IPS DF 6.9 (cell line): ENCODE data around the gene RAB11FIP4.

Experiments
- DNase-seq: peaks from one replicate; pipeline ENCODE4 v3.0.0-alpha.2; 2013; ENCODE audit warnings: low read depth, low spot score
- H3K27ac ChIP-seq: one replicate; pipeline ENCODE4 v1.5.1; 2013; ENCODE audit warnings: low read length, control low read depth
- H3K27me3 ChIP-seq: 2 replicates; pipeline ENCODE4 v1.6.1; 2013; ENCODE audit warnings: mild to moderate bottlenecking, low read length; ENCODE audit not compliant: control insufficient read depth, insufficient read depth
- H3K36me3 ChIP-seq: 2 replicates; pipeline ENCODE4 v1.6.1; 2013; ENCODE audit warnings: low read length; ENCODE audit not compliant: control insufficient read depth, insufficient read depth
- H3K4me1 ChIP-seq: 2 replicates; pipeline ENCODE4 v1.6.1; 2013; ENCODE audit warnings: low read length; ENCODE audit not compliant: control insufficient read depth, insufficient read depth
- H3K4me3 ChIP-seq: 2 replicates; pipeline ENCODE4 v1.5.1; 2013; ENCODE audit warnings: mild to moderate bottlenecking, low read length
- H3K9me3 ChIP-seq: 2 replicates; pipeline ENCODE4 v1.6.1; 2013; ENCODE audit warnings: low read length, inconsistent platforms; ENCODE audit not compliant: control insufficient read depth, insufficient read depth
- WGBS: extraction: QIAGEN DNeasy Blood & Tissue Kit; methylation state at CpG from one replicate; pipeline ENCODE4 v1.1.7; 2013; ENCODE audit warnings: mixed read lengths, missing lambda C conversion rate; ENCODE audit not compliant: insufficient read length, insufficient coverage; 5-methylcytosine and 5-hydroxymethylcytosine counted together

RAB11FIP4 gene

DNA sequence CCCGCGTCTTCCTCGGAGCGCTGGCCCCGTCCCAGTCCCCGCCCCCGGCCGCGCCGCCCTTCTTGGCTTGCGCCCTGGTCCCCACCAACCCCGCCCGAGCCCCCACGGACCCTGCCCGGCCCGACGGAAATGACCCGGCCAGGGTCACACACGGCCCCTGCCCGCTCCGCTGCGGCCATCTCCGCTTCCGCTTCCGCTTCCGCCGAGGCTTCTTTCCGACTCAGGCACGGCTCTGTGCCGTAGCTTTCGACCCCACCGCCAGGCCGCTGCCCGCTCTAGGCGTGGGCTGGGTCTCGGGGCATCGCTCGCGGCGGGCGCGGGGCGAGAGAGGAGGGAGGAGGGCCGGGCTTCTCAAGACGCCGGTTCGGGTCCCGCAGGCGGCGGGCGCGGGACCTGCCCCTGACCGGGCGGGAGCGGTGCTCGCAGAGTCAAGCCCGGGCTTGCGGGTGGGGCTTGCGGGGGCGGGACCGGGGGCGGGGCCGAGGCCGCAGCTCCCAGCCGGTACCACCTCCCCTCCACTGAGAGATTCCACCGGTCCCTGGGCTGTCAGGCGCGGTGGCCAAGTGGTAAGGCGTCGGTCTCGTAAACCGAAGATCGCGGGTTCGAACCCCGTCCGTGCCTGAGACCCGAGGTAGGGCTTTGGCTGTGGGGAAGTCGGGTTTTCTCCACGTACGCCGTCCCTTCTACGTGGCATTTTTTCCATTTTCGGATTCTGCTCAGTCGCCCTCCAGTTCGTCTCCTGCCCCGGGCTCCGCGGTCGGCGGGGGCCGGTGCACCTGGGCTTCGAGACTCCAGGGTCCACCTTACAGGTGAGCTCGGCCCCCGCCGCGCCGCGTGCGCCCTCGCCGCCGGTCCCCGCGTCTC lies 158.3 kb downstream of the RAB11FIP4 start:
- DNase-seq, result no peak
- Histone ChIP-seq H3K27ac (no peak overlapping the region), H3K9me3 (no peaks in the 10 kb centered on the region), H3K36me3 (no peaks in the 10 kb centered on the region), H3K4me3 (peak overlapping the region; percentile 92), H3K27me3 (no peaks in the 10 kb centered on the region), H3K4me1 (no peaks in the 10 kb centered on the region)
- no CpG with 5 or more reads among the region's 105 CpGs for WGBS

DNA sequence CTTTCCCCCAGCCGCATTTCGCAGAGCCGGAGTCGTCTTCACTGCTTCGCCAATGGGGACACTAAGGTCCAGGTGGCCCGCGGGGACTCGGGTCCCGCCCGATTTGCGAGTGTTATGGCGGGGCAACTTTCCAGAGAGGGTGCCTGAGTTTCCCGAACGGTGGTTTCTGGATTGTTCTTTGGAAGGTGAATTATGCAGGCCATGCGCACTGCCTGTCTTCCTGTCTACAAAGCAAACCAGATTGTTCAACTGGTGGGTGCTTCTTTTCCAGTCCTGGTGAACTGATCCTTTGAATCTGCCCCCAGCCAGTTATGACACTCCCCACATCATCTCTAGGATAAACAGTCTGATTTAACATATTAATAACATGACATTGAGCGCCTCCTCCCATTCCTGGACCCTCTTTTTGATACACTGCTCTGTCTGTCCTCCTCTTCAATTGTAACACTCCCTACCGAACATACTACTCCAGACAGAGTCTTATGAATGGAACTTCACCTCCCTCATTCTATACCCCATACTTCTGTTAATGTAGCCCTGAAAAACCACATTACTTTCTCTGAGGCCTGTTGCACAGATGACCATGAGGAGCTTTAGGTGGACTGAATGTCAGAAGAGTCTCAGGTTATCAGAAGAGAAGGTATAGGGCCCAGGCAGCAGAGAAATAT lies 159.0 kb downstream of the RAB11FIP4 start:
- no CpG with 5 or more reads among the region's 17 CpGs for WGBS
- H3K27ac ChIP-seq, result no peak overlapping the region

DNA sequence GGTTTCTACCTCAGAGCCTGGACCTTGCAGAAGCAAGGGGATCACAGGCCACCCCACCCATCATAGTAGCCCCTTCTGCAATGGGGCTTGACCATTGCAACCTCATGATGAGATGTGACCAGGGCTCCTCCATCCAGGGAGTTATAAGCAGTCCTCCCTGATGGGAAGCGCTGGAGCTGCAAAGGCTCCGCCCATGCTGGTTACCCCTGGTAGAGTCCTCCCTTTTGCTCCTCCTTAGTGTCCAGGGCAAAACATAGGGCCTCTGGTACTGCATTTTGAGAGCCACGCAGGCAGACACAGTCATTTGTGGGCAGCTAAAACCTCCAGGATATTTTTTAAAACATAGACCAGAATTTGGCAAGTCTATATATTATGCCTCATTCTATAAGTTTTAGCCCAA lies 161.1 kb downstream of the RAB11FIP4 start:
- DNase-seq, result no peak
- H3K9me3 ChIP-seq, result no peaks in the 10 kb centered on the region
- no peaks in the 10 kb centered on the region for H3K36me3 ChIP-seq
- no peaks in the 10 kb centered on the region for H3K27me3 ChIP-seq
- WGBS, result no CpG with 5 or more reads among the region's 3 CpGs
- no peaks in the 10 kb centered on the region for H3K4me1 ChIP-seq
- H3K4me3 ChIP-seq, result no peak overlapping the region
- no peak overlapping the region for H3K27ac ChIP-seq

More for the DNA sequence above, 159.0 kb downstream of the RAB11FIP4 start:
- Histone ChIP-seq H3K4me3 (peak overlapping the region; percentile 92; the same call in 1 of the 2 replicates), H3K9me3 (no peaks in the 10 kb centered on the region), H3K36me3 (no peaks in the 10 kb centered on the region), H3K4me1 (no peaks in the 10 kb centered on the region), H3K27me3 (no peaks in the 10 kb centered on the region)
- DNase-seq, result no peak

DNA sequence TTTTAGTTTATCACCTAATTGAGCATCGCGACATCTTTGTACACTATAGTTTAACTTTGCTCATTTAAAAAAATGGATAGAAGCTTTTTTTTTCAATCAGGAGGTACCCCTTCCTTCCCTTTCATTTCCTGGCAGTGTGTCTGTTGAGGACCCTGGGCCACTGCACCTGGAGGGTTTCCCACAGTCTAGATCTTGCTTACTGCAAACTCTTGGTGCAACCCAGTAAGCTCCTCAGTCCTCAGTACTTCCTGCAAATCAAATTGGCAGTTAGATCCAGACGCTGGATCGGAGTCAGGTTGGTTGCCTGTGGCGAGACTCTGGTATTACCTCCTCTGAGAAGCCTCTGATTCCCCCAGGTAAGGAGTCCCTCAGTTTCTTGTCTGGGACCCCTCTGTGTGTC lies 162.0 kb downstream of the RAB11FIP4 start:
- Histone ChIP-seq H3K36me3 (no peaks in the 10 kb centered on the region), H3K9me3 (no peaks in the 10 kb centered on the region), H3K4me3 (no peak overlapping the region), H3K27ac (no peak overlapping the region), H3K4me1 (no peaks in the 10 kb centered on the region), H3K27me3 (no peaks in the 10 kb centered on the region)
- WGBS, result no CpG with 5 or more reads among the region's 5 CpGs
- DNase-seq, result no peak

DNA sequence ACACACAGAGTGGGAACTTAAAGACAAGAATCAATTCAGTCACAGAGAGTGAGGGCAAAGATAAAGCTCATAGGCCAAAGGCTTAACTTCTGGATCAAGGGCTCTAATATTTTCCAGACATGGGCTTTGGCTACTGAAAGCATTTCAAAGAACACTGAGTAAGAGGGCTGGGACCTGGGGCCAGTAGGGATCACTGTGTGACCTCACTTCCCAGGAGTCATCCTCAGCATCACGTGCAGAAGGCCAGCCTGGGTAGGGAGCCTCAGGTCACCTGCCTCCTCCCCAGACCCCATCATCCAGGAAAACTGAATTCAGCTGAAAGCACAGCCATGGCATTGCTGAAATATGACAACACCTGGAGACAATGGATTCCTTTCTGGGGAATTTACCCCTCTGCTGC lies 163.5 kb downstream of the RAB11FIP4 start:
- no peak overlapping the region for H3K27ac ChIP-seq
- no CpG with 5 or more reads among the region's 1 CpG for WGBS
- no peaks in the 10 kb centered on the region; the same call in 1 of the 2 replicates for H3K4me1 ChIP-seq
- no peaks in the 10 kb centered on the region; the same call in 1 of the 2 replicates for H3K36me3 ChIP-seq
- no peak for DNase-seq
- no peaks in the 10 kb centered on the region for H3K9me3 ChIP-seq
- H3K4me3 ChIP-seq, result no peak overlapping the region
- H3K27me3 ChIP-seq, result peaks cover 2% of the 10 kb centered on the region; the same call in 1 of the 2 replicates

DNA sequence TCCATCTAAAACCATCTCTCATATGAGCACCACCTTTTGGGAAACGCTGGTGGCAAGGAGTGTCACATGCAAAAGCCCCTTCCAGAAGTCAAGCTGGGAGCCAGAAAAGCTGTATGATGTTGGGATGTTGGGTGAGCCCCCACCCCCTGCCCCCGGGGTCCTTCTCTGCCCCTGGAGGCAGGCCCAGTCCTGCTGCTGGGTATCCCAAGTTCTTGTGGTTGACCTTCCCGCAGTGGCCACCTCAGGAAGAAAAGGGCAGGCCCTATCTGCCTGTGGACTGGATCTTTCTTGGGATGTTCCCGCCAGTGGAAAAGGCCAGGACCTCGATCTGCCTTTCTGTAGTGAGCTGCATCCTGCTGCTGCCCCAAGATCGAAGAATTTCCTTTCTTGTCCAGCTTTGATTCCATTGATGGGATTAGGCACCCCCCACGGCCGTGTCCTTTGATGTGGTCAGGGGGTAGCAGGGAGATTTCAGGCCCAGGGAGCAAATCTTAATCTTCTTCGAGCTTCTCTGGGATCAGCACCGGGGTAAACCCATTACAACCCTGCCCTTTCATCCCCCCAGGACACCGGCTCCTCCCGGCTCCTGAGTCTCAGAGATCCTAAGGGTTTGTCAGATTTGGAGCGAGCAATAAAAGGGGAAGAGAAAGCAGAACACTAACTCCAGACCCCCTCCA lies 165.6 kb downstream of the RAB11FIP4 start:
- Histone ChIP-seq H3K36me3 (no peaks in the 10 kb centered on the region; the same call in 1 of the 2 replicates), H3K27ac (no peak overlapping the region), H3K27me3 (peaks cover 4% of the 10 kb centered on the region; the same call in 1 of the 2 replicates), H3K4me3 (no peak overlapping the region), H3K4me1 (peaks cover 4% of the 10 kb centered on the region), H3K9me3 (no peaks in the 10 kb centered on the region)
- WGBS, result no CpG with 5 or more reads among the region's 13 CpGs
- no peak for DNase-seq

DNA sequence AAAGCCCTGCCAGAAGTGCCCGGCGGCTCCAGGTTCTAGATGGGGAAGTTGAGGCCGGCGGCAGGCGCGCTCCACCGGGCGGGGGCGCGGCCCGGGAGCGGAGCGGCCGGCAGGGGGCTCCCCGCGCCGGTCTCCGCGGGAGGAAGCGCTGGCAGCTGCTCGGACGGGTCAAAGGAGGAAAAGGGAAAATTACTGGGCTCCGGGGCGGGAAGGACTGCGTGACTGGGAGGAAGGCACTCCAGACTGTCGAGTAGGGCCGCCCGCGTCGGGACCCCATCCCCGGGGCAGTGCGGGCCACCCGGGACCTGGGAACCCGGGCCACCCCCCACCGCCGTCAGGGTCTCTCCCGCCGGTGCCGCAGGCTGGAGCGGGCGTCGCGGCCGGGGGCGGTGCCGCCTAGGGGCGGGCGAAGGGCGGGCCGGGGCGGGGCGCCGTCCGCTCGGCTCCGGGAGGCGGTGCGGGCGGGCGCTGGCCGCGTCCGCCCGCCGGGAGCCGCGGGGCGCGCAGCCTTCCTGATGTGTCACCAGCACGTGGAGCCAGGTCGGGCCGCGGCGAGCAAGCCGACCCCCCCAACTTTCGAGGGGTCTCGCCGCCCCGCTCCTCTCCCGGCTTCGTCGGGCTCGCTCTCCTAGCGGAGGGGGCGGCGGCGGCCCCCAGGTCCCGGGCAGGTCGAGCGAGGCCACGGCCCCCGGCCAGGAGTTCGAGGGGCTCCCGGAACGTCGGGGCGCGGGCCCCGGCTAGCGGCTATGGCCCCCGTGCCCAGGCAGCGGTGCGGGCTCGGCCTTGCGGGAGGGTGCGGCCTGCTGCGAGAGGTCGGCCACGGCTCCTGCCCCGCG lies 167.5 kb downstream of the RAB11FIP4 start:
- DNase-seq, result no peak
- WGBS, result no CpG with 5 or more reads among the region's 111 CpGs

DNA sequence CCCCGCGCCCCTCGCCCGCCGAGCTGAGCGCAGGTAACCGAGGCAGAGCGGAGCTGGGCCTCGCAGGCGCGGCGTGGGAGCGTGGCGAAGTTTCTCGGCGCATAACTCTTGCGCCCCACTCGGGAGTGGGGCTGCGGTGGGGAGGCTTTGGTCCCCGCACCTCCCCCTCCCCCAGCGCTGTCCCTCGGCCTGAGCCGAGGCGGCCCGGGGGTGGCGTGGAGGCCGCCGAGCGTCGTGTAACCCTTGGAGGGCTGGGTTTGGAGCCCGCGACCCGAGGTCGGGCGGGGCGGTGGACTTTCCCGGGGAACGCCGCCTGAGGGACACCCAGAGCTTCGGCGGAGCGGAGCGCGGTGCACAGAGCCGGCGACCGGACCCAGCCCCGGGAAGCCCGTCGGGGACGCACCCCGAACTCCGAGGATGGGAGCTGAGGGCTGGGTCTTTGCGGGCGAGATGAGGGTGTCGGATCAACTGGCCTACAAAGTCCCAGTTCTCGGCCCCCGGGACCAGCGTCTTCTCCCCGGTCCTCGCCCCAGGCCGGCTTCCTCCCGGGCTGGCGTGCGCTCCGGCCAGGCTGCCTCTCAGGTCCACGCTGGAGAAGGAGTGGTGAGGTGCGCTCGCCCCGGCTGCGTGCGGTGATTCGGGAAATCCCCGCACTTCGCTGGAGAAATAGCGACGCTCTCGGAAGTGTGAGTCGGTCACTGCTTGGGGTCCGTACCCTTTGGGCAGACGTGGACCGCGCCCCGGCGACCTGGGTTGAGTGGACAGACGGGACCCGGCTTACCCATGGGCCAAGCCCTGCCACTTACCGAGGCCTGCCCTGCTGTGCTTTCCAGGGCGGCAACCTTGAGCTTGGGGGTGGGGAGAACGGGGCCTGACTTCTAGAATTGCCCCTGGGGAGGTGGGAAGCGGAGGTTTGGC lies 168.4 kb downstream of the RAB11FIP4 start:
- peaks cover 4% of the 10 kb centered on the region; the same call in 1 of the 2 replicates for H3K27me3 ChIP-seq
- no CpG with 5 or more reads among the region's 91 CpGs for WGBS

More for the DNA sequence above, 167.5 kb downstream of the RAB11FIP4 start:
- Histone ChIP-seq H3K9me3 (no peaks in the 10 kb centered on the region), H3K36me3 (no peaks in the 10 kb centered on the region; the same call in 1 of the 2 replicates), H3K27me3 (peaks cover 4% of the 10 kb centered on the region; the same call in 1 of the 2 replicates), H3K27ac (no peak overlapping the region), H3K4me3 (peak overlapping the region; percentile 58; the same call in 1 of the 2 replicates), H3K4me1 (peaks cover 4% of the 10 kb centered on the region)

DNA sequence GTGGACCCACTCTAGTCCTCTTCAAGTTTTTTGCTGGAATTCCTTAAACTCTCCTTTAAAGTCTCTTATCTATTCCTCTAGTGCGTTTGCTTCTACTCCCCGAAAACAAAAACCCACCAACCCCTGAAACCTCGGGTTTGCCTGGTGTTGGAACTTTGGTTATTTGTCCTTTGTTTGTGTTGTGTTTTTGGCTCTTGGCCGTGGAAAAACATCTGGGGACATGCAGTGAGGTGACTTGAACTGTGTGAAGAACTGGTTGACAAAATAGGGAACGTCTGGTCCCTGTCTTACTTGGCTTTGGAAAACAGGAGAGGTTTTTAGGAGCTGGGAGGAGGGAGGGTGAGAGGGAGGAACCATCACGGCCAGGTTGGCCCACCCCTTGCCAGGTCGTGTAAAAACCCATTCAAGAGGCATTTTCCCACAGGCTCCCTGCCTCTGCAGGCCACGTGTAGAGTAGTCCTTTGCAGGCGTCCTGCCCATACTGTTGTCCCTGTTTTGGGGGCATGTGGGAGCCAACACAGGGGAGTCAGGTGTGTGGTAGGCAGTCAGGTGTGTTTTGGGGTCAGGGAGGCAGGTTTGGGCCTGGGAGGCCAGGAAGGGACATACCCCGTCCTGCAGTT lies 169.3 kb downstream of the RAB11FIP4 start:
- Histone ChIP-seq H3K4me3 (no peak overlapping the region), H3K27ac (no peak overlapping the region), H3K4me1 (peaks cover 5% of the 10 kb centered on the region), H3K9me3 (no peaks in the 10 kb centered on the region), H3K36me3 (no peaks in the 10 kb centered on the region; the same call in 1 of the 2 replicates), H3K27me3 (peaks cover 4% of the 10 kb centered on the region; the same call in 1 of the 2 replicates)
- DNase-seq, result no peak
- WGBS, result no CpG with 5 or more reads among the region's 10 CpGs

More for the DNA sequence above, 168.4 kb downstream of the RAB11FIP4 start:
- H3K27ac ChIP-seq, result no peak overlapping the region
- no peaks in the 10 kb centered on the region; the same call in 1 of the 2 replicates for H3K36me3 ChIP-seq
- H3K4me3 ChIP-seq, result peak overlapping the region; percentile 36
- H3K4me1 ChIP-seq, result peaks cover 4% of the 10 kb centered on the region
- no peaks in the 10 kb centered on the region for H3K9me3 ChIP-seq
- DNase-seq, result no peak
